Stomach (tissue), 9 donors: ENCODE measurements around the gene FBRSL1. TPM values are rescaled to one million over a fixed set of nuclear protein-coding genes. Genes with fewer than 3 reads are reported as not detected.

Source experiments
- DNase-seq, 2 donors: peaks; one replicate each; pipeline versions ENCODE4 v3.0.0 to v3.0.0-alpha.2; 2013 to 2019
- H3K27ac ChIP-seq, 5 donors: fragments of 200-600 bp in 4 of 5; sonication (generic) in 4 of 5; one replicate each; pipeline ENCODE4 v1.5.1; 2013 to 2019; ENCODE audit warnings: mild to moderate bottlenecking in 1 of 5, moderate library complexity in 1 of 5
- H3K27me3 ChIP-seq, 3 donors: fragments of 200-600 bp; sonication (generic); one replicate each; pipeline ENCODE4 v1.5.1; 2017 to 2019; ENCODE audit warnings: mixed run types in 1 of 3
- H3K36me3 ChIP-seq, 4 donors: fragments of 200-600 bp; sonication (generic); 1 replicate in 3 of 4; 2 replicates in 1 of 4; pipeline ENCODE4 v1.5.1; 2016 to 2019
- H3K4me1 ChIP-seq, 4 donors: fragments of 200-600 bp; sonication (generic); one replicate each; pipeline ENCODE4 v1.5.1; 2016 to 2019
- H3K4me3 ChIP-seq, 4 donors: fragments of 200-600 bp; sonication (generic) in 3 of 4; one replicate each; pipeline ENCODE4 v1.5.1; 2016 to 2019; ENCODE audit warnings: mild to moderate bottlenecking in 1 of 4
- H3K9me3 ChIP-seq, 4 donors: fragments of 200-600 bp; sonication (generic); one replicate each; pipeline ENCODE4 v1.5.1; 2016 to 2019
- CTCF ChIP-seq, 7 experiments: fragments of 450-650 bp in 4 of 7; fragments of 200-600 bp in 3 of 7; sonication (generic) in 3 of 7; IDR thresholded peaks; one replicate each; pipeline ENCODE4 v1.5.1; 2016 to 2019; ENCODE audit warnings: antibody characterized with exemption in 7 of 7, control low read depth in 2 of 7, mild to moderate bottlenecking in 1 of 7
- EP300 ChIP-seq: sonication (generic); formaldehyde crosslinking; IDR thresholded peaks from one replicate; pipeline ENCODE4 v1.6.1; 2017; ENCODE audit warnings: antibody characterized with exemption
- POLR2A ChIP-seq, 4 donors: fragments of 450-650 bp; IDR thresholded peaks; one replicate each; pipeline ENCODE4 v1.6.1; 2016; ENCODE audit warnings: antibody characterized with exemption in 4 of 4, control low read depth in 2 of 4, mild to moderate bottlenecking in 1 of 4, moderate library complexity in 1 of 4
- POLR2AphosphoS5 ChIP-seq, 3 donors: sonication (generic); formaldehyde crosslinking; IDR thresholded peaks; one replicate each; pipeline ENCODE4 v1.6.1; 2016; ENCODE audit warnings: antibody characterized with exemption in 3 of 3
- WGBS, 5 donors: extraction: QIAGEN DNeasy Blood & Tissue Kit in 3 of 5; methylation state at CpG; one replicate each; pipeline versions ENCODE4 v1.1.5 to v1.1.7; 2013 to 2018; 5-methylcytosine and 5-hydroxymethylcytosine counted together
- intact Hi-C: fragments of 100-400 bp; cut with DNase I; formaldehyde crosslinking; loops from one replicate; pipeline ENCODE4 v1.15.1; 2023; ENCODE audit warnings: low total_unique reads
- polyA plus RNA-seq, 3 donors: library from polyadenylated mRNA; stranded (reverse); fragments of 200-250 nt; gene quantifications; one replicate each; pipeline ENCODE4 v1.2.3, GENCODE V29; 2013
- total RNA-seq, 5 donors: library from RNA; depleted of rRNA; stranded (reverse); fragments of >200 nt; gene quantifications; one replicate each; pipeline versions ENCODE4 v1.1.0 to v1.2.3, GENCODE V29; 2014 to 2016
- donor health status: healthy with polysubstance abuse.
- donor health status: Bipolar disorder and iron deficiency.
- donor health status: healthy.

The FBRSL1 gene
- total and polyA plus RNA-seq, 8 donors = 5.3 to 110 (median 15.7) TPM

GRCh38 chr12:132507161-132507538, 17.2 kb downstream of the FBRSL1 start:
- intact Hi-C loops = no loop called here
- Histone ChIP-seq H3K9me3 (no peaks in the 10 kb centered on the region), H3K27ac (peak overlapping the region; percentile 49 to 79 (median 75)), H3K27me3 (no peaks in the 10 kb centered on the region), H3K4me3 (peak overlapping the region in 3 of 4 donors; percentile 1 to 39 (median 19)), H3K4me1 (peaks cover 50 to 63% (median 57%) of the 10 kb centered on the region in 4 donors), H3K36me3 (peaks cover 19 to 43% (median 42%) of the 10 kb centered on the region in 4 donors)
- WGBS, 5 donors = 73 to 77% (median 76%) methylated on average over 15 of the region's 15 CpGs
- TF ChIP-seq EP300 (no peak), CTCF (IDR thresholded peaks at IDR 0.05) (no peak), POLR2A (IDR thresholded peaks at IDR 0.05) (no peak), POLR2AphosphoS5 (IDR thresholded peaks at IDR 0.05) (no peak)
- DNase-seq = no peak

GRCh38 chr12:132507656-132508490, 17.9 kb downstream of the FBRSL1 start:
- peaks cover 44 to 62% (median 51%) of the 10 kb centered on the region in 4 donors for H3K4me1 ChIP-seq
- H3K27me3 ChIP-seq = no peaks in the 10 kb centered on the region
- TF ChIP-seq POLR2A (IDR thresholded peaks at IDR 0.05) = no peak
- TF ChIP-seq CTCF (IDR thresholded peaks at IDR 0.05) = no peak
- no peak for TF ChIP-seq EP300
- no peak for TF ChIP-seq POLR2AphosphoS5 (IDR thresholded peaks at IDR 0.05)
- H3K4me3 ChIP-seq = no peak overlapping the region
- intact Hi-C loops = no loop called here
- no peaks in the 10 kb centered on the region for H3K9me3 ChIP-seq
- DNase-seq = no peak
- 84 to 89% (median 88%) methylated on average over 21 to 31 of the region's 31 CpGs for WGBS, 5 donors
- peak overlapping the region; percentile 49 to 79 (median 75) for H3K27ac ChIP-seq
- H3K36me3 ChIP-seq = peaks cover 19 to 49% (median 46%) of the 10 kb centered on the region in 4 donors

GRCh38 chr12:132508491-132508740, 18.5 kb downstream of the FBRSL1 start:
- Histone ChIP-seq H3K9me3 (no peaks in the 10 kb centered on the region), H3K4me3 (no peak overlapping the region), H3K27me3 (no peaks in the 10 kb centered on the region), H3K36me3 (peaks cover 19 to 49% (median 46%) of the 10 kb centered on the region in 4 donors), H3K27ac (no peak overlapping the region), H3K4me1 (peaks cover 39 to 62% (median 45%) of the 10 kb centered on the region in 4 donors)
- intact Hi-C loops = no loop called here
- TF ChIP-seq POLR2A (IDR thresholded peaks at IDR 0.05) = no peak
- no peak for DNase-seq
- WGBS, 5 donors = 85 to 93% (median 89%) methylated on average over 11 to 16 of the region's 16 CpGs

- Histone ChIP-seq H3K27me3 (no peaks in the 10 kb centered on the region), H3K9me3 (no peaks in the 10 kb centered on the region), H3K4me3 (no peak overlapping the region), H3K4me1 (peaks cover 33 to 59% (median 39%) of the 10 kb centered on the region in 4 donors), H3K27ac (no peak overlapping the region), H3K36me3 (peaks cover 19 to 50% (median 46%) of the 10 kb centered on the region in 4 donors)
- intact Hi-C loops = no loop called here
- 93 to 97% (median 95%) methylated on average over 31 to 53 of the region's 53 CpGs for WGBS, 5 donors
- TF ChIP-seq EP300 (no peak), POLR2A (IDR thresholded peaks at IDR 0.05) (no peak), CTCF (IDR thresholded peaks at IDR 0.05) (no peak), POLR2AphosphoS5 (IDR thresholded peaks at IDR 0.05) (no peak)
- DNase-seq = no peak
These were observed 19.1 kb downstream of the FBRSL1 start for GRCh38 chr12:132508860-132509732.
